Keratinocyte (primary cell): Measurements from ENCODE around the gene NUP210.

Experiments
- CTCF ChIP-seq, 3 experiments: IDR thresholded peaks in 1 of 3; conservative IDR thresholded peaks in 1 of 3; optimal IDR thresholded peaks in 1 of 3; 2 replicates in 2 of 3; 3 replicates in 1 of 3; pipeline versions ENCODE3 to v1.5.1; 2011; ENCODE audit warnings: low read length in 3 of 3, mild to moderate bottlenecking in 3 of 3, moderate library complexity in 2 of 3, control low read depth in 1 of 3, inconsistent platforms in 1 of 3; ENCODE audit not compliant: insufficient read depth in 2 of 3; ENCODE audit errors: extremely low read depth in 1 of 3
- EZH2 ChIP-seq: IDR thresholded peaks from one replicate; pipeline ENCODE4 v1.6.1; 2012; ENCODE audit warnings: inconsistent platforms, mild to moderate bottlenecking, low read length, moderate library complexity

GRCh38 chr3:13266651-13267362, 153.3 kb downstream of the NUP210 start:
- TF ChIP-seq CTCF (optimal IDR thresholded peaks at IDR 0.05 in 1 of 3, IDR thresholded peaks at IDR 0.05 in 1 of 3, conservative IDR thresholded peaks at IDR 0.05 in 1 of 3; ENCODE audit: extremely low read depth in 1 of 3, insufficient read depth in 2 of 3, low read length in 3 of 3) (no peak), EZH2 (no peak)
